MM.1S (cell line): ENCODE measurements around the gene PDHA2.
"Not testable (repeated sequence)": the region's sequence is repeated elsewhere in the genome, so short reads cannot be mapped to it uniquely, and the experiment has no call there.

ENCODE experiments used
- DNase-seq: peaks from one replicate; pipeline ENCODE4 v3.0.0-alpha.2; 2015
- H2AFZ ChIP-seq: fragments of 300-600 bp; sonication (generic); 2 replicates; pipeline ENCODE4 v1.6.0; 2016; ENCODE audit warnings: antibody characterized with exemption, low read length
- H3F3A ChIP-seq: fragments of 300-600 bp; sonication (generic); 2 replicates; pipeline ENCODE4 v1.6.1; 2016; ENCODE audit warnings: mild to moderate bottlenecking, antibody characterized with exemption, low read length, moderate library complexity, mixed read lengths; ENCODE audit not compliant: insufficient read depth
- H3K27ac ChIP-seq: fragments of 300-600 bp; sonication (generic); 2 replicates; pipeline ENCODE4 v1.5.1; 2016; ENCODE audit warnings: mild to moderate bottlenecking, low read length
- H3K27me3 ChIP-seq: fragments of 300-600 bp; sonication (generic); replicated peaks from 2 replicates; pipeline ENCODE4 v1.6.0; 2016; ENCODE audit warnings: low read length; ENCODE audit not compliant: insufficient read depth
- H3K36me3 ChIP-seq: fragments of 300-600 bp; sonication (generic); replicated peaks from 2 replicates; pipeline ENCODE4 v1.6.1; 2016; ENCODE audit warnings: mild to moderate bottlenecking, low read length, mixed read lengths; ENCODE audit not compliant: insufficient read depth
- H3K4me1 ChIP-seq: fragments of 300-600 bp; sonication (generic); 2 replicates; pipeline ENCODE4 v1.6.1; 2016; ENCODE audit warnings: low read length, mixed read lengths
- H3K4me2 ChIP-seq: fragments of 300-600 bp; sonication (generic); 2 replicates; pipeline ENCODE4 v1.6.0; 2016; ENCODE audit warnings: low read depth, low read length
- H3K4me3 ChIP-seq: fragments of 300-600 bp; sonication (generic); 2 replicates; pipeline ENCODE4 v1.5.1; 2016; ENCODE audit warnings: low read length, mixed read lengths
- H3K79me2 ChIP-seq: fragments of 300-600 bp; sonication (generic); 2 replicates; pipeline ENCODE4 v1.6.1; 2016; ENCODE audit warnings: mixed run types, low read length, mixed read lengths
- H3K9ac ChIP-seq: fragments of 300-600 bp; sonication (generic); 2 replicates; pipeline ENCODE4 v1.6.1; 2016; ENCODE audit warnings: low read length, mixed read lengths
- H3K9me2 ChIP-seq: fragments of 300-600 bp; sonication (generic); replicated peaks from 2 replicates; pipeline ENCODE4 v1.6.1; 2016; ENCODE audit warnings: mild to moderate bottlenecking, low read length, mixed read lengths; ENCODE audit not compliant: insufficient read depth
- H3K9me3 ChIP-seq: fragments of 300-600 bp; sonication (generic); replicated peaks from 2 replicates; pipeline ENCODE4 v1.6.1; 2016; ENCODE audit warnings: mild to moderate bottlenecking, low read length, mixed read lengths; ENCODE audit not compliant: insufficient read depth
- H4K20me1 ChIP-seq: fragments of 300-600 bp; sonication (generic); 2 replicates; pipeline ENCODE4 v1.6.1; 2016; ENCODE audit warnings: mild to moderate bottlenecking, low read length, moderate library complexity, mixed read lengths; ENCODE audit not compliant: insufficient read depth
- CTCF ChIP-seq: fragments of 300-600 bp; sonication (generic); IDR thresholded peaks from 2 replicates; pipeline ENCODE4 v1.5.1; 2016; ENCODE audit warnings: antibody characterized with exemption, low read length, mixed read lengths
- EZH2 ChIP-seq: fragments of 300-600 bp; sonication (generic); optimal IDR thresholded peaks from 2 replicates; pipeline ENCODE3; 2017; ENCODE audit warnings: low read depth, mild to moderate bottlenecking, antibody characterized with exemption, low read length, mixed read lengths
- EZH2phosphoT487 ChIP-seq: fragments of 300-600 bp; sonication (generic); IDR thresholded peaks from 2 replicates; pipeline ENCODE4 v1.6.1; 2018; ENCODE audit warnings: antibody characterized with exemption, low read length

Gene PDHA2

GRCh38 chr4:95867919-95868318 is 28.0 kb downstream of the PDHA2 start:
- Histone ChIP-seq H3K4me3 (no peak overlapping the region), H3F3A (no peaks in the 10 kb centered on the region), H3K4me1 (no peaks in the 10 kb centered on the region), H4K20me1 (no peaks in the 10 kb centered on the region), H3K9ac (no peak overlapping the region), H3K9me3 (no peaks in the 10 kb centered on the region), H3K9me2 (no peaks in the 10 kb centered on the region), H3K79me2 (no peaks in the 10 kb centered on the region), H3K27me3 (no peaks in the 10 kb centered on the region), H3K36me3 (no peaks in the 10 kb centered on the region), H2AFZ (no peak overlapping the region), H3K27ac (no peak overlapping the region), H3K4me2 (no peak overlapping the region)
- peak; percentile 44 for DNase-seq
- TF ChIP-seq CTCF (no peak), EZH2phosphoT487 (no peak), EZH2 (no peak)

- H3K79me2 ChIP-seq, H3K4me3 ChIP-seq, H3K36me3 ChIP-seq, H3K9me2 ChIP-seq, H3K9ac ChIP-seq, H3K27ac ChIP-seq, DNase-seq, H3K4me1 ChIP-seq, H2AFZ ChIP-seq, H3K9me3 ChIP-seq, H3F3A ChIP-seq, H4K20me1 ChIP-seq, H3K27me3 ChIP-seq, H3K4me2 ChIP-seq: not testable (repeated sequence)
Observed at GRCh38 chr4:95869414-95869813, 29.5 kb downstream of the PDHA2 start.

- H3K36me3 ChIP-seq = no peaks in the 10 kb centered on the region
Observed at GRCh38 chr4:95869961-95870500, 30.1 kb downstream of the PDHA2 start.

More at GRCh38 chr4:95869961-95870500, 30.1 kb downstream of the PDHA2 start:
- H2AFZ ChIP-seq = no peak overlapping the region
- H3K4me3 ChIP-seq = no peak overlapping the region
- H4K20me1 ChIP-seq = no peaks in the 10 kb centered on the region
- H3K9me2 ChIP-seq = no peaks in the 10 kb centered on the region
- no peaks in the 10 kb centered on the region for H3K4me1 ChIP-seq
- H3K9me3 ChIP-seq = no peaks in the 10 kb centered on the region
- H3K27ac ChIP-seq = no peak overlapping the region
- no peak for DNase-seq
- H3K9ac ChIP-seq = no peak overlapping the region
- no peak for TF ChIP-seq EZH2
- no peak for TF ChIP-seq CTCF
- TF ChIP-seq EZH2phosphoT487 = no peak
- no peaks in the 10 kb centered on the region for H3K27me3 ChIP-seq
- H3K79me2 ChIP-seq = no peaks in the 10 kb centered on the region
- no peaks in the 10 kb centered on the region for H3F3A ChIP-seq
- H3K4me2 ChIP-seq = no peak overlapping the region
